ENCODE results near the gene CLEC4M. TPM values are rescaled to one million over a fixed set of nuclear protein-coding genes. Genes with fewer than 3 reads are reported as not detected.
"Not testable (repeated sequence)": the region's sequence is repeated elsewhere in the genome, so short reads cannot be mapped to it uniquely, and the experiment has no call there.

CLEC4M gene
- total RNA-seq, 1 experiment from 2014 or later: not detected

- Histone ChIP-seq H3K27me3 (ENCODE audit: control insufficient read depth, insufficient read depth, low read length) (peaks cover 34% of the 10 kb centered on the region), H3K36me3 (replicated peaks; ENCODE audit: control insufficient read depth, insufficient read depth, low read length) (no peaks in the 10 kb centered on the region), H3K4me3 (ENCODE audit: insufficient read depth, low read depth, low read length) (no peak overlapping the region)
- DNase-seq: no peak
These were observed 29.2 kb downstream of the CLEC4M start for GRCh38 chr19:7792281-7792680.

GRCh38 chr19:7792701-7793100, 29.7 kb downstream of the CLEC4M start:
- H3K36me3 ChIP-seq (replicated peaks; ENCODE audit: control insufficient read depth, insufficient read depth, low read length); H3K4me3 ChIP-seq (ENCODE audit: insufficient read depth, low read depth, low read length); DNase-seq: not testable (repeated sequence)
- peaks cover 30% of the 10 kb centered on the region for H3K27me3 ChIP-seq (ENCODE audit: control insufficient read depth, insufficient read depth, low read length)

- Histone ChIP-seq H3K4me3 (ENCODE audit: insufficient read depth, low read depth, low read length) (no peak overlapping the region), H3K27me3 (ENCODE audit: control insufficient read depth, insufficient read depth, low read length) (peaks cover 22% of the 10 kb centered on the region), H3K36me3 (replicated peaks; ENCODE audit: control insufficient read depth, insufficient read depth, low read length) (no peaks in the 10 kb centered on the region)
- DNase-seq: no peak
These were observed 30.4 kb downstream of the CLEC4M start for GRCh38 chr19:7793493-7793892.

GRCh38 chr19:7795555-7796161, 32.6 kb downstream of the CLEC4M start:
- no peak for DNase-seq
- peaks cover 9% of the 10 kb centered on the region; the same call in 1 of the 2 replicates for H3K27me3 ChIP-seq (ENCODE audit: control insufficient read depth, insufficient read depth, low read length)
- H3K4me3 ChIP-seq (ENCODE audit: insufficient read depth, low read depth, low read length): no peak overlapping the region
- no peaks in the 10 kb centered on the region for H3K36me3 ChIP-seq (replicated peaks; ENCODE audit: control insufficient read depth, insufficient read depth, low read length)

GRCh38 chr19:7799640-7800355, 36.8 kb downstream of the CLEC4M start:
- peaks cover 6% of the 10 kb centered on the region; the same call in 1 of the 2 replicates for H3K27me3 ChIP-seq (ENCODE audit: control insufficient read depth, insufficient read depth, low read length)
- H3K4me3 ChIP-seq (ENCODE audit: insufficient read depth, low read depth, low read length): peak overlapping the region; percentile 6; the same call in 1 of the 2 replicates
- H3K36me3 ChIP-seq (replicated peaks; ENCODE audit: control insufficient read depth, insufficient read depth, low read length): no peaks in the 10 kb centered on the region
- peak; percentile 81 for DNase-seq

- Histone ChIP-seq H3K36me3 (replicated peaks; ENCODE audit: control insufficient read depth, insufficient read depth, low read length) (no peaks in the 10 kb centered on the region), H3K27me3 (ENCODE audit: control insufficient read depth, insufficient read depth, low read length) (peaks cover 6% of the 10 kb centered on the region; the same call in 1 of the 2 replicates), H3K4me3 (ENCODE audit: insufficient read depth, low read depth, low read length) (no peak overlapping the region)
- no peak for DNase-seq
These were observed 38.1 kb downstream of the CLEC4M start for GRCh38 chr19:7801020-7801570.

GRCh38 chr19:7806234-7806633, 43.2 kb downstream of the CLEC4M start:
- no peaks in the 10 kb centered on the region for H3K27me3 ChIP-seq (ENCODE audit: control insufficient read depth, insufficient read depth, low read length)
- no peak for DNase-seq
- H3K36me3 ChIP-seq (replicated peaks; ENCODE audit: control insufficient read depth, insufficient read depth, low read length): no peaks in the 10 kb centered on the region
- no peak overlapping the region for H3K4me3 ChIP-seq (ENCODE audit: insufficient read depth, low read depth, low read length)

GRCh38 chr19:7806876-7807275, 43.8 kb downstream of the CLEC4M start:
- Histone ChIP-seq H3K36me3 (replicated peaks; ENCODE audit: control insufficient read depth, insufficient read depth, low read length) (no peaks in the 10 kb centered on the region), H3K27me3 (ENCODE audit: control insufficient read depth, insufficient read depth, low read length) (no peaks in the 10 kb centered on the region), H3K4me3 (ENCODE audit: insufficient read depth, low read depth, low read length) (no peak overlapping the region)
- DNase-seq: no peak

GRCh38 chr19:7808108-7808507, 45.1 kb downstream of the CLEC4M start:
- H3K4me3 ChIP-seq (ENCODE audit: insufficient read depth, low read depth, low read length): no peak overlapping the region

GRCh38 chr19:7811989-7812388, 48.9 kb downstream of the CLEC4M start:
- H3K4me3 ChIP-seq (ENCODE audit: insufficient read depth, low read depth, low read length): no peak overlapping the region
- H3K27me3 ChIP-seq (ENCODE audit: control insufficient read depth, insufficient read depth, low read length): peaks cover 1% of the 10 kb centered on the region; the same call in 1 of the 2 replicates
- H3K36me3 ChIP-seq (replicated peaks; ENCODE audit: control insufficient read depth, insufficient read depth, low read length): no peaks in the 10 kb centered on the region
- DNase-seq: no peak

More at GRCh38 chr19:7808108-7808507, 45.1 kb downstream of the CLEC4M start:
- H3K36me3 ChIP-seq (replicated peaks; ENCODE audit: control insufficient read depth, insufficient read depth, low read length): no peaks in the 10 kb centered on the region
- no peaks in the 10 kb centered on the region for H3K27me3 ChIP-seq (ENCODE audit: control insufficient read depth, insufficient read depth, low read length)
- DNase-seq: no peak

- no peak for DNase-seq
- H3K27me3 ChIP-seq (ENCODE audit: control insufficient read depth, insufficient read depth, low read length): peaks cover 1% of the 10 kb centered on the region; the same call in 1 of the 2 replicates
- no peaks in the 10 kb centered on the region for H3K36me3 ChIP-seq (replicated peaks; ENCODE audit: control insufficient read depth, insufficient read depth, low read length)
- no peak overlapping the region for H3K4me3 ChIP-seq (ENCODE audit: insufficient read depth, low read depth, low read length)
These were observed 52.3 kb downstream of the CLEC4M start for GRCh38 chr19:7815325-7815724.

GRCh38 chr19:7816040-7816439, 53.0 kb downstream of the CLEC4M start:
- H3K36me3 ChIP-seq (replicated peaks; ENCODE audit: control insufficient read depth, insufficient read depth, low read length); H3K4me3 ChIP-seq (ENCODE audit: insufficient read depth, low read depth, low read length); DNase-seq; H3K27me3 ChIP-seq (ENCODE audit: control insufficient read depth, insufficient read depth, low read length): not testable (repeated sequence)

GRCh38 chr19:7817801-7818200, 54.8 kb downstream of the CLEC4M start:
- H3K36me3 ChIP-seq (replicated peaks; ENCODE audit: control insufficient read depth, insufficient read depth, low read length): no peaks in the 10 kb centered on the region
- DNase-seq: no peak
- H3K27me3 ChIP-seq (ENCODE audit: control insufficient read depth, insufficient read depth, low read length): peaks cover 3% of the 10 kb centered on the region; the same call in 1 of the 2 replicates
- H3K4me3 ChIP-seq (ENCODE audit: insufficient read depth, low read depth, low read length): no peak overlapping the region

- no peaks in the 10 kb centered on the region for H3K36me3 ChIP-seq (replicated peaks; ENCODE audit: control insufficient read depth, insufficient read depth, low read length)
- no peak for DNase-seq
- H3K27me3 ChIP-seq (ENCODE audit: control insufficient read depth, insufficient read depth, low read length): peaks cover 3% of the 10 kb centered on the region; the same call in 1 of the 2 replicates
- no peak overlapping the region for H3K4me3 ChIP-seq (ENCODE audit: insufficient read depth, low read depth, low read length)
These were observed 55.8 kb downstream of the CLEC4M start for GRCh38 chr19:7818806-7819205.

Data from H7 (cell line).